Kidney epithelial cell (primary cell): ENCODE data around the gene MAGI1. TPM values are rescaled to one million over a fixed set of nuclear protein-coding genes. Genes with fewer than 3 reads are reported as not detected.

Experiments used
- DNase-seq: peaks from one replicate; pipeline ENCODE4 v3.0.0-alpha.2; 2010; ENCODE audit warnings: low read depth
- H3K27me3 ChIP-seq: 2 replicates; pipeline ENCODE4 v1.6.0; 2011; ENCODE audit warnings: low read length; ENCODE audit not compliant: control insufficient read depth, insufficient read depth
- H3K36me3 ChIP-seq: 2 replicates; pipeline ENCODE4 v1.5.1; 2011; ENCODE audit warnings: low read length; ENCODE audit not compliant: control insufficient read depth, insufficient read depth
- H3K4me3 ChIP-seq: 2 replicates; pipeline ENCODE4 v1.5.1; 2011; ENCODE audit warnings: low read depth, mild to moderate bottlenecking, control low read depth, low read length
- CTCF ChIP-seq: IDR thresholded peaks from 2 replicates; pipeline ENCODE4 v1.5.1; 2011; ENCODE audit warnings: mild to moderate bottlenecking, moderate library complexity, low read length, control low read depth, inconsistent platforms; ENCODE audit not compliant: insufficient read depth, poor library complexity, severe bottlenecking
- total RNA-seq: library from RNA; depleted of rRNA; stranded (reverse); fragments of >200 nt; gene quantifications from 2 replicates; pipeline ENCODE4 v1.2.3, GENCODE V29; 2015

MAGI1 gene
- total RNA-seq, 1 donor from 2014 or later: 15.8 TPM

GRCh38 chr3:65819896-65820295, 218.8 kb downstream of the MAGI1 start:
- no peaks in the 10 kb centered on the region for H3K36me3 ChIP-seq
- DNase-seq: no peak
- H3K4me3 ChIP-seq: no peak overlapping the region
- TF ChIP-seq CTCF: no peak
- no peaks in the 10 kb centered on the region for H3K27me3 ChIP-seq

GRCh38 chr3:65817553-65818126, 221.1 kb downstream of the MAGI1 start:
- Histone ChIP-seq H3K36me3 (no peaks in the 10 kb centered on the region), H3K4me3 (no peak overlapping the region), H3K27me3 (no peaks in the 10 kb centered on the region)
- no peak for DNase-seq
- no peak for TF ChIP-seq CTCF

- Histone ChIP-seq H3K36me3 (no peaks in the 10 kb centered on the region), H3K4me3 (no peak overlapping the region)
Measured at GRCh38 chr3:65816208-65816607, 222.5 kb downstream of the MAGI1 start.

DNA sequence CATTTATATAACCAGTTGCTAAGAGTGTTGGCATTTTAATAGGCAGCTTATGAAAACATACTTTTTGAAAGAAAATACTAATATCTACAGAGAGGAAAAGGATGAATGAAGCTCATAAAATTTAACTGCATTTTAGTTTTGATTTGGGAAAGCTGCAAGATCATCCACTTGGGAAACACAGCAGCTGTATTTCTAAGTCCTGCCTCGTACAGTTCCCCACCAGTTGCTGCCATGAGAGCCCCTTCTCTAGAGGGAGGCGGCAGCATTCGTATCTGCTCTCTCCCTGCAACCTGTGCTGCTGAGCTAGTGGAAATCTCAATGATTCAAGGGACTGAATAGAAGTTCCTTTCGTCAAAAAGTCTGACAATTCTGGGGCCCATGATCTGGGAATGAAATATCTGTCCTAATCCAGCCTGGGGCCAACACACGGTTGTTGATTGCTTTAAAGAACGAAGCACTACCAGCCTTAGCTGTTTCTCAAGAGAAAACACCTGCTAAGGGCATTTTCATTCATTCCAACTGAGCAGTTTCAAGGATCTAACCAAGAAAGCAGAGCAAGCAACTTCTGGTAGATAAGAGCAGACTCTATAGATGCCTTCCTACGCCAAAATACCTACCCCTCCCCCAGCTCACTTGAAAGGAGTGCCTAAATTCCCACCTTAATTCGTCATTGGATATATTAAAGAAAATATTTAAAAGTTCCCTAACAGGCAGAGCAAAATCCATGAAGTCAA, 223.7 kb downstream of the MAGI1 start:
- DNase-seq: no peak
- Histone ChIP-seq H3K27me3 (no peaks in the 10 kb centered on the region), H3K36me3 (no peaks in the 10 kb centered on the region), H3K4me3 (no peak overlapping the region)
- no peak for TF ChIP-seq CTCF

More at GRCh38 chr3:65816208-65816607, 222.5 kb downstream of the MAGI1 start:
- H3K27me3 ChIP-seq: no peaks in the 10 kb centered on the region
- DNase-seq: no peak
- no peak for TF ChIP-seq CTCF

- Histone ChIP-seq H3K27me3 (no peaks in the 10 kb centered on the region), H3K36me3 (no peaks in the 10 kb centered on the region), H3K4me3 (no peak overlapping the region)
- no peak for DNase-seq
- TF ChIP-seq CTCF: no peak
Measured at GRCh38 chr3:65811892-65812291, 226.8 kb downstream of the MAGI1 start.
